Fibroblast of skin of right biceps (primary cell): Measurements from ENCODE around the gene CCDC9.

Experiments
- DNase-seq: peaks from one replicate; pipeline ENCODE4 v3.0.0-alpha.2; 2013

Gene CCDC9

DNA sequence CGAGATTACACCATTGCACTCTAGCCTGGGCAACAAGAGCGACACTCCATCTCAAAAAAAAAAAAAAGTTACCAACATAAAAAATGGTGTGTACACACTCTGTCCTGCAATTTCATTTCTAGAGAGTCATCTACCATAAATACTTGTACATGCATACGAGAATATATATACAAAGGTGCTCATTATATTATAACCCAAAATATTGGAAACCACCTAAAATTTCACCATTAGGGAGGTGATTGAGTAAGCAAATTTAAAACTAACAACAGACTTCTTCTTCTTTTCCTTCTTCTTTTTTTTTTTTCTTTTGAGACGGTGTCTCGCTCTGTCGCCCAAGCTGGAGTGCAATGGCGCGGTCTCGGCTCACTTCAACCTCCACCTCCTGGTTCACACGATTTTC is 45.9 kb downstream of the CCDC9 start:
- DNase-seq, result no peak

DNA sequence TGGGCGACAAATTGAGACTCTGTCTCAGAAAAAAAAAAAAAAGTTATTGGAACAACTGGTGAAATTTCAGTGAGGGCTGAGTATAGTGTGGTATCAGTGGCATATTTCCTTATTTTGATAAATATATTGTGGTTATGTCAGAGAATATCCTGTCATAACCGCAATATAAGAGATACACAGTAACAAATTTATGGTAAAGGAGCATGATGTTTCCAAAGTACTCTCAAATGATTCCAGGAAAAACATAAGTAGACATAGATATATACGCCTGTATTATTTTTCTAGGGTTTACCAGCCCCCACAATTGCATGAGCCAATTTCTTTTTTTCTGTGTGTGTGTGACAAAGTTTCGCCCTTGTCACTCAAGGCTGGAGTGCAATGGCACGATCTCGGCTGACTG is 47.6 kb downstream of the CCDC9 start:
- no peak for DNase-seq

- DNase-seq, result peak; percentile 91
Measured at GRCh38 chr19:47305309-47305751, 49.0 kb downstream of the CCDC9 start.

DNA sequence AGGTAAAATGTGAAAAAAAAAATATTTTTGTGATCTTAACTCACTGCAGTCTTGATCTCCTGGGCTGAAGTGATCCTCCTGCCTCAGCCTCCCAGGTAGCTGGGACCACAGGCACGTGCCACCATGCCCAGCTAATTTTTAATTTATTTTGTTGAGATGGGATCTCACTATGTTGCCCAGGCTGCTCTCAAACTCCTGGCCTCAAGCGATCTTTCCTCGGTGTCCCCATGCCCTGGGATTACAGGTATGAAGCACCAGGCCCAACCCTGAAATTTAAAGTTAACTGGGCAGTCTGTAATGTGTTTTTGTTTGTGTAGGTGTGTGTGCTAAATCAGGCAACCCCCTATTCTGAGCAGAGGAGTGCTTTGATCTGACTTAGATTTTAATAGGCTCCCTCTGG is 50.0 kb downstream of the CCDC9 start:
- DNase-seq, result no peak

GRCh38 chr19:47309038-47309437 is 52.7 kb downstream of the CCDC9 start:
- peak; percentile 18 for DNase-seq

- no peak for DNase-seq
Measured at GRCh38 chr19:47309608-47310007, 53.3 kb downstream of the CCDC9 start, which contains the start of gene C5AR1. Gene C5AR1, plus strand, starts transcription at chr19:47309861. Its CDS starts 35 bp downstream, at chr19:47309896.

DNA sequence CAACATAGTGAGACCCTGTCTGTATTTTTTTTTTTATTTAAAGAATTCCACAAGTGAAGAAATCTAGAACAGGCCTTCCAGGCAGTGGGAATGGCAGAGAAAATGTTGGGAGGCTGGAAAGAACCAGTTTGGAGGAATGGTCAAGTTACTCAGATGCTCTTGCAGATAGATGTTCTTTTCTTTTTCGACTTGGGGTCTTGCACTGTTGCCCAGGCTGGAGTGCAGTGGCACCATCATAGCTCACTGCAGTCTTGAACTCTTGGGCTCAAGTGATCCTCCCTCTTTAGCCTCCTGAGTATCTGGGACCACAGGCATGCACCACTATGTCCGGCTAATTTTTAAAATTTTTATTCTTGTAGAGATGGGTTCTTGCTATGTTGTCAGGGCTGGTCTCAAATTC is 54.0 kb downstream of the CCDC9 start:
- no peak for DNase-seq

- DNase-seq, result peak; percentile 48
Measured at GRCh38 chr19:47310819-47311218, 54.5 kb downstream of the CCDC9 start.

DNA sequence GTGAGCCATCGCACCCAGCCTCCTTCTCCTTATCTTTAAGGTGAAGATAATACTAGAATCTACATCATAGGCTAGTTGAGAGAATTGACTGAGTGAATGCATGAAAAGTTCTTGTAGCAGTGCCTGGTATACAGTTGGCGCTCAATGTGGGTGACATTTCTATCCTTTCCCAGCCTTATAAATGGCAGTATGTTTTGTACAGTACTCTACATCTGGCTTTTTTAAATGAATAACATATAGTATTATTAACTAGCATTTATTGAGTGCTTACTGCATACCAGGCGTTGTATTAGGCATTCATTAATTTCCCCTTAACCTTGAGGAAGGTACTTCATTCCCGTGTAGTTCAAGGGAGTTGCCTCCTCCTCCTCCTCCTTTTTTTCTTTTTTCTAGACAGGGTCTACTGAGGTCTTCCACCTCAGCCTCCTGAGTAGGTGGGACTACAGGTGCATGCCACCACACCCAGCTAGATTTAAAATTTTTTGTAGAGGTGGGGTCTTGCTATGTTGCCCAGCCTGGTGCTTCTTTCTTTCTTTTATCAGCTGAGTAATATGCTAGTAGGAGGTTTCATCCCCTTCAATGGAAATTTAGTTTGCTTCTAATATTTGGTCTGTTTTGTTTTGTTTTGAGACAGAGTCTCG is 56.2 kb downstream of the CCDC9 start:
- DNase-seq, result no peak

GRCh38 chr19:47313754-47314295 is 57.5 kb downstream of the CCDC9 start:
- no peak for DNase-seq

DNA sequence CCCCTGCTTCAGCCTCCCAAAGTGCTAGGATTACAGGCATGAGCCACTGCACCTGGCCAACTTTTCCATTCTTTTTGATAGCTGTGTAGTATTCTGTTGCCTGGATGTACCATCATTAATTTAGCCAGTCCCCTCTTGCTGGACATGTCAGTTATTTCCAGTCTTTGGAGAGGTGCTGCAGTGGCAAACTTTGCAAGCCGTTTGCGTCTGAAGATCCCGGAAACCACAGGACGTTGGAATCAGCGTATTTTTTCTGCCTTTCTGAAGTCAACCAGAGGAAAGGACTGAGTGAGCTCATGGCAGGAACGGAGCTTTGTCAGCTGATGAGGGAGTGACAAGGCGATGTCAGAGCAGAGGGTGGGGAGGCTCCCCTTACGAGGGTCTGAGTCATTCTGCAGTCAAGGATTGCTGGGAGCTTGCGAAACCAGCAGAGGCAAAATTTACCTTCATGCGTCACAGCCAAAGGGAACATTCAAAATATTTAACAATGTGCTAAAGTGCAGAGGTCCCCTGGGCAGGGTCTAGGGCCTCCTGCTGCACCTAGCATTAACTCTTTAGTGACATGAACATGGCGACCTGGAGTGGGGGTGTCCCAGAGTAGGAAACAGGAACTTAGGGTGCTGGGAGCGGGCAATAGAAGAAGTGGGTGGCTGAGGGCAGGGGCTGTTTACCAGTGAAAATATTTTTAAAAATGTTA is 58.9 kb downstream of the CCDC9 start:
- peak; percentile 91 for DNase-seq

GRCh38 chr19:47316513-47316912 is 60.2 kb downstream of the CCDC9 start:
- DNase-seq, result no peak

DNA sequence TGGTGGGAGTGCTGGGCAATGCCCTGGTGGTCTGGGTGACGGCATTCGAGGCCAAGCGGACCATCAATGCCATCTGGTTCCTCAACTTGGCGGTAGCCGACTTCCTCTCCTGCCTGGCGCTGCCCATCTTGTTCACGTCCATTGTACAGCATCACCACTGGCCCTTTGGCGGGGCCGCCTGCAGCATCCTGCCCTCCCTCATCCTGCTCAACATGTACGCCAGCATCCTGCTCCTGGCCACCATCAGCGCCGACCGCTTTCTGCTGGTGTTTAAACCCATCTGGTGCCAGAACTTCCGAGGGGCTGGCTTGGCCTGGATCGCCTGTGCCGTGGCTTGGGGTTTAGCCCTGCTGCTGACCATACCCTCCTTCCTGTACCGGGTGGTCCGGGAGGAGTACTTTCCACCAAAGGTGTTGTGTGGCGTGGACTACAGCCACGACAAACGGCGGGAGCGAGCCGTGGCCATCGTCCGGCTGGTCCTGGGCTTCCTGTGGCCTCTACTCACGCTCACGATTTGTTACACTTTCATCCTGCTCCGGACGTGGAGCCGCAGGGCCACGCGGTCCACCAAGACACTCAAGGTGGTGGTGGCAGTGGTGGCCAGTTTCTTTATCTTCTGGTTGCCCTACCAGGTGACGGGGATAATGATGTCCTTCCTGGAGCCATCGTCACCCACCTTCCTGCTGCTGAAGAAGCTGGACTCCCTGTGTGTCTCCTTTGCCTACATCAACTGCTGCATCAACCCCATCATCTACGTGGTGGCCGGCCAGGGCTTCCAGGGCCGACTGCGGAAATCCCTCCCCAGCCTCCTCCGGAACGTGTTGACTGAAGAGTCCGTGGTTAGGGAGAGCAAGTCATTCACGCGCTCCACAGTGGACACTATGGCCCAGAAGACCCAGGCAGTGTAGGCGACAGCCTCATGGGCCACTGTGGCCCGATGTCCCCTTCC is 63.9 kb downstream of the CCDC9 start:
- DNase-seq, result no peak
